ENCODE measurements around the gene DTL. TPM values are rescaled to one million over a fixed set of nuclear protein-coding genes. Genes with fewer than 3 reads are reported as not detected.
"Not testable (repeated sequence)": the region's sequence is repeated elsewhere in the genome, so short reads cannot be mapped to it uniquely, and the experiment has no call there.

The DTL gene, protein sequence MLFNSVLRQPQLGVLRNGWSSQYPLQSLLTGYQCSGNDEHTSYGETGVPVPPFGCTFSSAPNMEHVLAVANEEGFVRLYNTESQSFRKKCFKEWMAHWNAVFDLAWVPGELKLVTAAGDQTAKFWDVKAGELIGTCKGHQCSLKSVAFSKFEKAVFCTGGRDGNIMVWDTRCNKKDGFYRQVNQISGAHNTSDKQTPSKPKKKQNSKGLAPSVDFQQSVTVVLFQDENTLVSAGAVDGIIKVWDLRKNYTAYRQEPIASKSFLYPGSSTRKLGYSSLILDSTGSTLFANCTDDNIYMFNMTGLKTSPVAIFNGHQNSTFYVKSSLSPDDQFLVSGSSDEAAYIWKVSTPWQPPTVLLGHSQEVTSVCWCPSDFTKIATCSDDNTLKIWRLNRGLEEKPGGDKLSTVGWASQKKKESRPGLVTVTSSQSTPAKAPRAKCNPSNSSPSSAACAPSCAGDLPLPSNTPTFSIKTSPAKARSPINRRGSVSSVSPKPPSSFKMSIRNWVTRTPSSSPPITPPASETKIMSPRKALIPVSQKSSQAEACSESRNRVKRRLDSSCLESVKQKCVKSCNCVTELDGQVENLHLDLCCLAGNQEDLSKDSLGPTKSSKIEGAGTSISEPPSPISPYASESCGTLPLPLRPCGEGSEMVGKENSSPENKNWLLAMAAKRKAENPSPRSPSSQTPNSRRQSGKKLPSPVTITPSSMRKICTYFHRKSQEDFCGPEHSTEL
- total RNA-seq = 1.7 TPM
- long read RNA-seq, full-length matches to known transcripts = 1 of 1 reads
- long read RNA-seq, partial matches to known transcripts = 0 of 1 reads
- long read RNA-seq, other reads (novel, unspliced or antisense) = 0 of 1 reads

- Histone ChIP-seq H3K27ac (peak within 1 kb of the TSS; percentile 84), H3K36me3 (no peaks in the 10 kb centered on the region), H3K4me3 (peak within 1 kb of the TSS; percentile 68), H3K9me3 (no peaks in the 10 kb centered on the region), H3K27me3 (no peaks in the 10 kb centered on the region), H3K4me1 (peaks cover 14% of the 10 kb centered on the region)
- TF ChIP-seq, protein P1, sequence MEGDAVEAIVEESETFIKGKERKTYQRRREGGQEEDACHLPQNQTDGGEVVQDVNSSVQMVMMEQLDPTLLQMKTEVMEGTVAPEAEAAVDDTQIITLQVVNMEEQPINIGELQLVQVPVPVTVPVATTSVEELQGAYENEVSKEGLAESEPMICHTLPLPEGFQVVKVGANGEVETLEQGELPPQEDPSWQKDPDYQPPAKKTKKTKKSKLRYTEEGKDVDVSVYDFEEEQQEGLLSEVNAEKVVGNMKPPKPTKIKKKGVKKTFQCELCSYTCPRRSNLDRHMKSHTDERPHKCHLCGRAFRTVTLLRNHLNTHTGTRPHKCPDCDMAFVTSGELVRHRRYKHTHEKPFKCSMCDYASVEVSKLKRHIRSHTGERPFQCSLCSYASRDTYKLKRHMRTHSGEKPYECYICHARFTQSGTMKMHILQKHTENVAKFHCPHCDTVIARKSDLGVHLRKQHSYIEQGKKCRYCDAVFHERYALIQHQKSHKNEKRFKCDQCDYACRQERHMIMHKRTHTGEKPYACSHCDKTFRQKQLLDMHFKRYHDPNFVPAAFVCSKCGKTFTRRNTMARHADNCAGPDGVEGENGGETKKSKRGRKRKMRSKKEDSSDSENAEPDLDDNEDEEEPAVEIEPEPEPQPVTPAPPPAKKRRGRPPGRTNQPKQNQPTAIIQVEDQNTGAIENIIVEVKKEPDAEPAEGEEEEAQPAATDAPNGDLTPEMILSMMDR (IDR thresholded peaks at IDR 0.05) = peak; percentile 95
- peak; percentile 97 for ATAC-seq
- peak; percentile 99 for DNase-seq
- intact Hi-C loops (cut with DNase I) = no loop called here
Measured at GRCh38 chr1:212035123-212035834, at the start of gene DTL, which contains the start of gene INTS7. Gene DTL (plus strand): TSS chr1:212035748. CDS start chr1:212035891, 143 bp downstream. Gene INTS7 (minus strand): TSS chr1:212035557. CDS start chr1:212035437, 120 bp downstream.

GRCh38 chr1:211986628-211987254 lies 48.8 kb upstream of the DTL start:
- Histone ChIP-seq H3K36me3 (peaks cover 27% of the 10 kb centered on the region), H3K27me3 (no peaks in the 10 kb centered on the region), H3K27ac (no peak overlapping the region), H3K4me1 (no peaks in the 10 kb centered on the region), H3K9me3 (no peaks in the 10 kb centered on the region), H3K4me3 (no peak overlapping the region)
- DNase-seq = no peak
- intact Hi-C loops (cut with DNase I) = no loop called here
- ATAC-seq = no peak
- TF ChIP-seq, protein P1 (IDR thresholded peaks at IDR 0.05) = no peak

GRCh38 chr1:211991695-211992094 lies 43.9 kb upstream of the DTL start:
- DNase-seq (no peak), ATAC-seq (no peak)
- H3K27me3 ChIP-seq = no peaks in the 10 kb centered on the region
- H3K27ac ChIP-seq = no peak overlapping the region
- peaks cover 9% of the 10 kb centered on the region for H3K36me3 ChIP-seq
- intact Hi-C loops (cut with DNase I) = no loop called here
- no peak overlapping the region for H3K4me3 ChIP-seq
- no peaks in the 10 kb centered on the region for H3K4me1 ChIP-seq
- TF ChIP-seq, protein P1 (IDR thresholded peaks at IDR 0.05) = no peak
- no peaks in the 10 kb centered on the region for H3K9me3 ChIP-seq

DNA sequence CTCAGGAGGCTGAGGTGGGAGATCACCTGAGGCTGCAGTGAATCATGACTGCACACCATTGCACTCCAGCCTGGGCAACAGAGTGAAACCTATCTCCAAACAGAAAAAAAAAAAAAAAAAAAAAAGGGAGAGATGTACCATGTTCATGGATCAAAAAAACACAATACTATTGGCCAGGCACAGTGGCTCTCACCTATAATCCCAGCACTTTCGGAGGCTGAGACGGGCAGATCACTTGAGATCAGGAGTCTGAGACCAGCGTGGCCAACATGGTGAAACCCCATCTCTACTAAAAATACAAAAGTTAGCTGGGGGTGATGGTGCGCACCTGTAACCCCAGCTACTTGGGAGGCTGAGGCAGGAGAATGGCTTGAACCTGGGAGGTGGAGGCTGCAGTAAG lies 38.1 kb upstream of the DTL start:
- ATAC-seq; H3K9me3 ChIP-seq; DNase-seq; intact Hi-C loops (cut with DNase I); H3K27me3 ChIP-seq; H3K27ac ChIP-seq; H3K36me3 ChIP-seq; H3K4me3 ChIP-seq; H3K4me1 ChIP-seq: not testable (repeated sequence)

DNA sequence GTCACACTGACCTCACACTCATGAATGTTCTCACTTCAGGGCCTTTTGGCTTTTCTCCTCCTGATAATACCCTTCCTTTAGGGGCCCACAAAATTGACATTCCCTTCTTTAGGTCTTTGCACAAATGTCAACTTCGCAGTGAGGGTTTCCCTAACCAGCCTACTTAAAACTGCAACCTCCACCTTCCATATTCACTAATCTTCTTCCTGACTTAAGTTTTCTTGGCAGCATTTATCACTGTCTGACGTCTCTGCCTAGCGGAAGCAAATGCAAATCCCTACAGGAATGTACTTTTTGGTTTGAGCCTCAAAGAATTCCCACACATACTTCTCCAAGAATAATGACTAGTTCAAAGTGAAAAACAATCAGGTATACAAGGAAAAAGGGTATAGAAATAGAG lies 33.0 kb upstream of the DTL start:
- no peaks in the 10 kb centered on the region for H3K4me1 ChIP-seq
- no peak overlapping the region for H3K27ac ChIP-seq
- intact Hi-C loops (cut with DNase I) = no loop called here
- no peak overlapping the region for H3K4me3 ChIP-seq
- H3K27me3 ChIP-seq = no peaks in the 10 kb centered on the region
- ATAC-seq (no peak), DNase-seq (no peak)
- H3K9me3 ChIP-seq = no peaks in the 10 kb centered on the region
- peaks cover 28% of the 10 kb centered on the region for H3K36me3 ChIP-seq
- TF ChIP-seq, protein P1 (IDR thresholded peaks at IDR 0.05) = no peak
